MCF 10A (cell line): Measurements from ENCODE around the gene CDC45. TPM values are rescaled to one million over a fixed set of nuclear protein-coding genes. Genes with fewer than 3 reads are reported as not detected.

ENCODE experiments used
- BruUV-seq: library from RNA; stranded (reverse); fragments of 400-500 nt; replicated peaks from 2 replicates; lab custom pipeline; 2021; lab: Mats Ljungman, UMichigan
- CTCF ChIA-PET: fragments of 300-600 bp; sonication (Branson Sonifier 250); formaldehyde crosslinking; extraction: SDS; loops from one replicate; lab custom pipeline; 2021; ENCODE audit warnings: antibody characterized with exemption, inconsistent platforms; lab: Yijun Ruan, JAX
- POLR2A ChIA-PET: fragments of 300-600, 350-650 bp; sonication (Branson Sonifier 250); formaldehyde crosslinking; extraction: SDS; loops from one replicate; lab custom pipeline; 2020; ENCODE audit warnings: antibody characterized with exemption, inconsistent platforms; lab: Yijun Ruan, JAX
- DNase-seq: peaks from one replicate; pipeline ENCODE4 v3.0.0-alpha.2; 2018; ENCODE audit not compliant: unreplicated experiment
- H3K27ac Mint-ChIP-seq: one replicate; pipeline ENCODE4 v1.8.0; 2022; ENCODE audit warnings: mild to moderate bottlenecking, low read depth, mixed read lengths; ENCODE audit not compliant: unreplicated experiment
- H3K27me3 Mint-ChIP-seq: one replicate; pipeline ENCODE4 v1.8.0; 2022; ENCODE audit warnings: mixed read lengths; ENCODE audit not compliant: insufficient read depth, unreplicated experiment
- H3K36me3 Mint-ChIP-seq: one replicate; pipeline ENCODE4 v1.8.0; 2022; ENCODE audit warnings: mild to moderate bottlenecking, moderate library complexity, mixed read lengths; ENCODE audit not compliant: insufficient read depth, unreplicated experiment
- H3K4me1 Mint-ChIP-seq: one replicate; pipeline ENCODE4 v1.8.0; 2022; ENCODE audit warnings: mixed read lengths; ENCODE audit not compliant: insufficient read depth, unreplicated experiment
- H3K4me3 Mint-ChIP-seq: one replicate; pipeline ENCODE4 v1.8.0; 2022; ENCODE audit warnings: mild to moderate bottlenecking, moderate library complexity, mixed read lengths; ENCODE audit not compliant: unreplicated experiment
- H3K9me3 Mint-ChIP-seq: one replicate; pipeline ENCODE4 v1.8.0; 2022; ENCODE audit warnings: mixed read lengths; ENCODE audit not compliant: unreplicated experiment
- intact Hi-C: fragments of 100-400 bp; cut with micrococcal nuclease; formaldehyde crosslinking; loops from 2 replicates; pipeline ENCODE4 v1.14.1; 2022
- total RNA-seq: library from RNA; stranded (reverse); gene quantifications from 2 replicates; pipeline ENCODE4 v1.2.3, GENCODE V29; 2022
- TF ChIP-seq, protein P1 (sequence below): fragments of 200-600 bp; IDR thresholded peaks from one replicate; pipeline ENCODE4 v1.8.0; 2022; ENCODE audit warnings: antibody characterized with exemption, mild to moderate bottlenecking; ENCODE audit not compliant: unreplicated experiment

CDC45 gene
- total RNA-seq, 1 experiment from 2014 or later, result 18.6 TPM

DNA sequence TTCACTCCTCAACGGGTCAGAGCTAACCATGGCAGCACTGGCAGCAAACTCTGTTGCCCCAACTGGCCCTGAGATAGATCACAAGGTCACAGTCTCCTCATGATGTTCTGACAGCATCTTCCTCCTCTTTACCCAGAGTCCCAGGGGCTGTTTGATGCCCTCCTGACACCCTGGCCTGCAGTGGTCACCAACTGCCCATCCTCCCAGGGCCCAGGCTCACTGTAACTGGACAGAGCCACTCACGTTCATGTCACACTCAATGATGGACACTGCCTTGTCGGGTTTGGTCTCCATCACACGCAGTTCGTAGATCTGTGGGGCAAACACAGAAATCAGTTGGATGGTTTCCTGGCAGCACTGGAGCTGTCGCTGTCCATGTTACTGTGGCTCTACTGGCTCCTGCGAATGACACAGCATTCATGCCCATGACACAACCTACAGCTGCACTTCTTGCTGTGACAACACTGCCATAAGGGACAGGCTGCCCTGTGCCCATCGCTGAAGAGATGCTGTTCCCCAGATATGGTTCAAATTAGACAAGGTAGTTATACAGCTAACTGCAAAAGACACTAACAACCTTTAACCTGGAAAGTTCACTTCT lies 21.8 kb upstream of the CDC45 start:
- Mint-ChIP-seq H3K4me3 (no peak overlapping the region), H3K9me3 (no peaks in the 10 kb centered on the region), H3K4me1 (peaks cover 9% of the 10 kb centered on the region), H3K27me3 (no peaks in the 10 kb centered on the region), H3K27ac (no peak overlapping the region), H3K36me3 (peaks cover 64% of the 10 kb centered on the region)
- ChIA-PET POLR2A (interaction anchor here (1.9 kb wide), 1 partner anchor 22 kb away, joined by 5 read pairs; the partner anchor contains the start of genes CDC45 and UFD1), CTCF (interaction anchor here (0.6 to 0.9 kb wide), 2 partner anchors 95 to 172 kb away, joined by 3 read pairs; no protein-coding TSS in a partner anchor)
- DNase-seq, result no peak
- BruUV-seq, result no TSS peak
- TF ChIP-seq, protein P1, sequence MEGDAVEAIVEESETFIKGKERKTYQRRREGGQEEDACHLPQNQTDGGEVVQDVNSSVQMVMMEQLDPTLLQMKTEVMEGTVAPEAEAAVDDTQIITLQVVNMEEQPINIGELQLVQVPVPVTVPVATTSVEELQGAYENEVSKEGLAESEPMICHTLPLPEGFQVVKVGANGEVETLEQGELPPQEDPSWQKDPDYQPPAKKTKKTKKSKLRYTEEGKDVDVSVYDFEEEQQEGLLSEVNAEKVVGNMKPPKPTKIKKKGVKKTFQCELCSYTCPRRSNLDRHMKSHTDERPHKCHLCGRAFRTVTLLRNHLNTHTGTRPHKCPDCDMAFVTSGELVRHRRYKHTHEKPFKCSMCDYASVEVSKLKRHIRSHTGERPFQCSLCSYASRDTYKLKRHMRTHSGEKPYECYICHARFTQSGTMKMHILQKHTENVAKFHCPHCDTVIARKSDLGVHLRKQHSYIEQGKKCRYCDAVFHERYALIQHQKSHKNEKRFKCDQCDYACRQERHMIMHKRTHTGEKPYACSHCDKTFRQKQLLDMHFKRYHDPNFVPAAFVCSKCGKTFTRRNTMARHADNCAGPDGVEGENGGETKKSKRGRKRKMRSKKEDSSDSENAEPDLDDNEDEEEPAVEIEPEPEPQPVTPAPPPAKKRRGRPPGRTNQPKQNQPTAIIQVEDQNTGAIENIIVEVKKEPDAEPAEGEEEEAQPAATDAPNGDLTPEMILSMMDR, result no peak
- intact Hi-C loops, result no loop called here

DNA sequence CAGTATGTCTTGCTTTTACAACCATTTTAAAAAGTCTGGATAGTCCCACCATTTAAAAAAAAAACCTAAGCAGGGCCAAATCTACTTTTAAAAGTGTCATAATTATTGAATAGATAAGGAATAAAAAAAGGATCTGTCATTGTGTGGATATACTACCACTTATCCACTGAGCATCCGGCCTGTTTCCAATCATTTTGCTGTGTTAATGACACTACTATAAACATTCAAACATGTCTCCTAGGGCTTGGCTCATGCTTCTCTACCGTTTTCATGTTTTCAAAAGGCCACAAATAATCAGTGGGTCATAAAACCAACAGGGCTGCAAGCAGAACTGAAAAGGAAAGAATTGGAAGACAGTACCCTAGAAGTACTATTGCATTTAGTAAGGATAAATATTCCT lies 19.7 kb upstream of the CDC45 start:
- no peak overlapping the region for H3K27ac Mint-ChIP-seq
- ChIA-PET POLR2A (no interaction called here), CTCF (no interaction called here)
- TF ChIP-seq, protein P1, result no peak
- H3K4me1 Mint-ChIP-seq, result peaks cover 9% of the 10 kb centered on the region
- BruUV-seq, result no TSS peak
- no peak for DNase-seq
- no peaks in the 10 kb centered on the region for H3K9me3 Mint-ChIP-seq
- peaks cover 67% of the 10 kb centered on the region for H3K36me3 Mint-ChIP-seq
- no peaks in the 10 kb centered on the region for H3K27me3 Mint-ChIP-seq
- intact Hi-C loops, result no loop called here
- H3K4me3 Mint-ChIP-seq, result no peak overlapping the region

DNA sequence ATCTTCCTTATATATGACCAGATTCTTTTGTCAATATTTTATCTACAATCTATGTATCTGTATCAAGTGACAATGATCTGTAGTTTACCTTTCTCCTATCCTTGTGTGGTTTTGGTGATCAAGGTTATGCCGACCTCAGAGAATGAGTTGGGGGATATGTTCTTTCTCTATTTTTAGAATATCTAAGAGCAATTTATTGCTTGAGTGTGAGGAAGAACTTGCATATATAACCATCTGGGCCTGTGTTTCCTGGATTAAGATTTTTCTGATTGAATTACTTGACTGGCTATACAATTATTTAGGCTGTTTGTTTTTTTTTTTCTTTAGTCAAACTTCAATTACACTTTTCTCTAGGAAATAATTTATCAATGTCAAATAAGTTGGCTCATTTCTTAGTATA lies 18.2 kb upstream of the CDC45 start:
- intact Hi-C loops, result no loop called here
- TF ChIP-seq, protein P1, result no peak
- Mint-ChIP-seq H3K4me1 (peaks cover under 1% of the 10 kb centered on the region), H3K27me3 (no peaks in the 10 kb centered on the region), H3K27ac (no peak overlapping the region), H3K9me3 (no peaks in the 10 kb centered on the region), H3K36me3 (peaks cover 66% of the 10 kb centered on the region), H3K4me3 (no peak overlapping the region)
- no TSS peak for BruUV-seq
- POLR2A ChIA-PET, result no interaction called here
- DNase-seq, result no peak
- CTCF ChIA-PET, result interaction anchor here (2.2 kb wide), 1 partner anchor 16 kb away, joined by 11 read pairs; no protein-coding TSS in a partner anchor

DNA sequence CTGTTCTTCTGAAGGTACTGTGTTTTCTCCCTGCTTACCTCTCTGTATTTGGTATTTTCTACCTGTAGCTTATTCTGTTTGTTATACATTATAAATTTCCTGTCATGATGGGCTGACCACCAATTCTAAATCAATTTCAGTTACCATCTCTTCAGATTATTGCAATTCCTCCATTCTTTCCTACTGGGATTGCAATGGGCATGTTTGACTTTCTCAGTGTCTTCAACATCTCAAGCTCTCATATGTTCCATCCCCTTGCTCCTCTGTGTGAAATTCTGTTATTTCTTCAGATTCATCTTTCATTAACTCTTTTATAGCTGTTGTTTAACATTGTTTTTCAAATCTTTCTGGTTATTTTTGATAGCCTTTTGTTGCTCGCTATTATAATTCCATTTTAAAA lies 16.7 kb upstream of the CDC45 start:
- peaks cover 67% of the 10 kb centered on the region for H3K36me3 Mint-ChIP-seq
- H3K27me3 Mint-ChIP-seq, result no peaks in the 10 kb centered on the region
- no TSS peak for BruUV-seq
- no peaks in the 10 kb centered on the region for H3K9me3 Mint-ChIP-seq
- H3K4me1 Mint-ChIP-seq, result no peaks in the 10 kb centered on the region
- intact Hi-C loops, result no loop called here
- no peak overlapping the region for H3K27ac Mint-ChIP-seq
- CTCF ChIA-PET, result interaction anchor here (0.6 to 2.2 kb wide), 2 partner anchors 15 to 165 kb away, joined by 3 to 11 read pairs; no protein-coding TSS in a partner anchor
- POLR2A ChIA-PET, result interaction anchor here (0.6 to 0.9 kb wide), 2 partner anchors 31 to 171 kb away, joined by 3 to 4 read pairs; partner anchors contain the start of gene HIRA
- DNase-seq, result no peak
- TF ChIP-seq, protein P1, result no peak
- no peak overlapping the region for H3K4me3 Mint-ChIP-seq
